Effector memory CD8-positive, alpha-beta T cell (primary cell): ENCODE measurements around the gene HPGD.

Source experiments
- ATAC-seq: fragments of 150-1000 bp; cut with Tn5 transposase; replicated peaks from 2 replicates; pipeline ENCODE4 v1.10.0; 2021; ENCODE audit warnings: mild to moderate bottlenecking, moderate library complexity
- DNase-seq, 3 experiments: peaks; one replicate each; pipeline ENCODE4 v3.0.0; 2021
- H3K27ac Mint-ChIP-seq, 2 donors: one replicate each; pipeline ENCODE4 v1.8.0; 2022; ENCODE audit warnings: mild to moderate bottlenecking in 2 of 2, mixed read lengths in 2 of 2, moderate library complexity in 2 of 2
- H3K27me3 Mint-ChIP-seq, 2 donors: one replicate each; pipeline ENCODE4 v1.8.0; 2022; ENCODE audit warnings: mixed read lengths in 2 of 2
- H3K36me3 Mint-ChIP-seq: one replicate; pipeline ENCODE4 v1.8.0; 2022; ENCODE audit warnings: mild to moderate bottlenecking, moderate library complexity, mixed read lengths; ENCODE audit not compliant: insufficient read depth
- H3K4me1 Mint-ChIP-seq, 2 donors: one replicate each; pipeline ENCODE4 v1.8.0; 2022; ENCODE audit warnings: low read depth in 2 of 2, mixed read lengths in 2 of 2
- H3K4me3 Mint-ChIP-seq, 2 donors: one replicate each; pipeline ENCODE4 v1.8.0; 2022; ENCODE audit warnings: mild to moderate bottlenecking in 2 of 2, mixed read lengths in 2 of 2, moderate library complexity in 2 of 2
- H3K9me3 Mint-ChIP-seq, 2 donors: one replicate each; pipeline ENCODE4 v1.8.0; 2022; ENCODE audit warnings: mixed read lengths in 2 of 2
- total RNA-seq, 9 experiments: gene quantifications; one replicate each; lab custom pipeline; 2026; lab: John Stamatoyannopoulos, UW

HPGD gene
- 0.99 to 9.0 (median 2.8) reads per million in 9 experiments for total RNA-seq

- Mint-ChIP-seq H3K36me3 (peaks cover 15% of the 10 kb centered on the region), H3K4me3 (peak within 1 kb of the TSS; percentile 58 to 95), H3K27ac (peak within 1 kb of the TSS; percentile 36 to 93), H3K9me3 (peaks cover 0 to 3% of the 10 kb centered on the region in 2 donors), H3K4me1 (peaks cover 0 to 15% of the 10 kb centered on the region in 2 donors), H3K27me3 (peaks cover 0 to 12% of the 10 kb centered on the region in 2 donors)
- ATAC-seq (peak; percentile 89), DNase-seq (peak; percentile 9 to 79 (median 76))
Observed at GRCh38 chr4:174522183-174523024, at the start of gene HPGD. TSS of gene HPGD (minus strand) at chr4:174522488. CDS start at chr4:174522451, 37 bp downstream.

DNA sequence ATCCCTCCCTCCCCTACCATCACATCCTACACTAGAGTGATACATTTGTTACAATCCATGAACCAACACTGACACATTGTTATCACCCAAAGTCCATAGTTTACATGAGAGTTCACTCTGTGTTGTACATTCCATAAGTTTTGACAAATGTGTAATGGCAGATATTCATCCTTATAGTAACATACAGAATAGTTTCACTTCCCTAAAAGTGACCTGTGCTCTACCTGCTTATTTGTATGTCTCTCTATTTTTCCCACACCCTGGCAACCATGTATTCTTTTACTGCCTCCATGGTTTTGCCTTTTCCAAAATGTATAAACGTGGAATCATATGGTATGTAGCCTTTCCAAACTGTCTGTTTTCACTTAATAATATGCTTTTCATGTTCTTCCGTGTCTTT, 42.2 kb upstream of the HPGD start:
- no peaks in the 10 kb centered on the region for H3K27me3 Mint-ChIP-seq
- no peak overlapping the region for H3K27ac Mint-ChIP-seq
- no peaks in the 10 kb centered on the region for H3K36me3 Mint-ChIP-seq
- peaks cover 0 to 2% of the 10 kb centered on the region in 2 donors for H3K9me3 Mint-ChIP-seq
- H3K4me1 Mint-ChIP-seq = no peaks in the 10 kb centered on the region
- DNase-seq = no peak
- no peak for ATAC-seq
- H3K4me3 Mint-ChIP-seq = no peak overlapping the region

DNA sequence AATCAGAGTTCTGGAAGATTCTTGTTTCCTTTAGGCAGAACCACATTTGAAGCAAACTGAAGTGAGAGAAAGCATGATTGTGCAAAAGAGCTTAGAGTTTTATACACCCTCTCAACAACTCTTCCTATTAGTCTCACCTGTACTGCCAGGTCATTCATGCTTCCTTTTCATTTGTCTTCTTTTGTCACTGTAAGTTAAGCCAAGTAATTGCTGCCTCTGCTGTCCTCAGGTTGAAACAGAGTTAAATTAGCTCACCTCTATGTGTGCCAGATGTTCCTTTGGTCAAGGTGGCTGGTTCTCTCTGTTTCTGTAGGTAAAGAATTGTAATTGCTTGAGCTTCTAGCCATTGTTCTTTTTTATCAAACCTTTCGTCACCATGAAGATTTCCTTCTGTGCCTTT, 41.1 kb upstream of the HPGD start:
- ATAC-seq (no peak), DNase-seq (no peak)
- no peaks in the 10 kb centered on the region for H3K27me3 Mint-ChIP-seq
- no peaks in the 10 kb centered on the region for H3K4me1 Mint-ChIP-seq
- no peak overlapping the region for H3K27ac Mint-ChIP-seq
- no peak overlapping the region for H3K4me3 Mint-ChIP-seq
- no peaks in the 10 kb centered on the region for H3K36me3 Mint-ChIP-seq
- H3K9me3 Mint-ChIP-seq = peaks cover 0 to 2% of the 10 kb centered on the region in 2 donors

DNA sequence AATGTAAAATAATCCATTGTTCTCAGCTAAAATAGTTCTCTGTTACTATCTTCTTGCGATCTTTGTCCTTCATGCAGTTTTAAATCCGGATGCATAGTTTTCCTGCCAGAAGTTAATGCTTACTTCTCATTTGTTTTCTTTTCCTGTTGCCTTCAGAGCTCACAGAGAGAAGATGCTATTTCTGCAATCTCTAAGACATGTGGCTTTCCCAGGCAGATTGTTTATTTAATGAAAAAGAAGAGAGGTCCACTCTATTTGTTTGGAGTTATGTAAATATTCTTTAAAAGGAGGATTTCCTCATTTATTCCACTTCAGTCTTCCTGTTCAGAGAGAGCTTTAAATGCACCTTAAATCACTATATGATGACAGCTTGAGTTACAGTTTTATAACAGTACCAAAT, 39.3 kb upstream of the HPGD start:
- Mint-ChIP-seq H3K9me3 (peaks cover 0 to 2% of the 10 kb centered on the region in 2 donors), H3K36me3 (no peaks in the 10 kb centered on the region), H3K4me1 (no peaks in the 10 kb centered on the region), H3K27me3 (no peaks in the 10 kb centered on the region), H3K4me3 (no peak overlapping the region), H3K27ac (no peak overlapping the region)
- no peak for DNase-seq
- ATAC-seq = no peak

DNA sequence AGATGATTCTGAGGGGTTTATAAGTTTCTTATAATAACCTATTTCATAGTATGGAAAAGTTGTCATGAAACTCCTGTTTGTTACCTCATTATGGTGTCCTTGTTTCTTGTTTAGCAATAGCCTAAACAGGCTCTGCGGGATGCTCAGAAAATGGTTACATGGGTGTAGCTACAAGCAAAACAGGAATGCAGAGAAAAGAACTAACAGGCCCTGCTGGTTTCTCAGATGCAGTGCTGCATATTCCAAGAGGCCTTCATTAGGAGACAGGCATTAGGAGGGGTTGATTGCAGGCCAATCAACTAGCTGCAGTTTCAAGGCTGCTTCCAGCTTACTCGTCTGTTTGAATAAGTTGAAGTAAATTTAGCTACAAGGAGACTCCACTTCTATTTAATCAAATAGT, 37.6 kb upstream of the HPGD start:
- Mint-ChIP-seq H3K27ac (no peak overlapping the region), H3K4me3 (no peak overlapping the region), H3K4me1 (no peaks in the 10 kb centered on the region), H3K27me3 (no peaks in the 10 kb centered on the region), H3K36me3 (no peaks in the 10 kb centered on the region), H3K9me3 (peaks cover 0 to 2% of the 10 kb centered on the region in 2 donors)
- ATAC-seq (no peak), DNase-seq (no peak)

- Mint-ChIP-seq H3K4me3 (no peak overlapping the region), H3K27ac (no peak overlapping the region), H3K4me1 (no peaks in the 10 kb centered on the region), H3K36me3 (no peaks in the 10 kb centered on the region), H3K27me3 (no peaks in the 10 kb centered on the region), H3K9me3 (peaks cover 0 to 7% of the 10 kb centered on the region in 2 donors)
- ATAC-seq = no peak
- no peak for DNase-seq
Observed at GRCh38 chr4:174555789-174556630, 33.7 kb upstream of the HPGD start.

GRCh38 chr4:174554231-174554728, 32.0 kb upstream of the HPGD start:
- Mint-ChIP-seq H3K4me3 (no peak overlapping the region), H3K4me1 (no peaks in the 10 kb centered on the region), H3K27me3 (no peaks in the 10 kb centered on the region), H3K9me3 (peaks cover 0 to 8% of the 10 kb centered on the region in 2 donors), H3K27ac (no peak overlapping the region), H3K36me3 (no peaks in the 10 kb centered on the region)
- no peak for ATAC-seq
- no peak for DNase-seq

GRCh38 chr4:174553828-174554227, 31.5 kb upstream of the HPGD start:
- Mint-ChIP-seq H3K9me3 (peaks cover 0 to 8% of the 10 kb centered on the region in 2 donors), H3K36me3 (no peaks in the 10 kb centered on the region), H3K4me1 (no peaks in the 10 kb centered on the region), H3K27me3 (no peaks in the 10 kb centered on the region), H3K27ac (no peak overlapping the region), H3K4me3 (no peak overlapping the region)
- DNase-seq (no peak), ATAC-seq (no peak)

- ATAC-seq = no peak
- Mint-ChIP-seq H3K4me3 (no peak overlapping the region), H3K36me3 (no peaks in the 10 kb centered on the region)
Observed at GRCh38 chr4:174553031-174553430, 30.7 kb upstream of the HPGD start.

GRCh38 chr4:174550541-174550940, 28.3 kb upstream of the HPGD start:
- H3K36me3 Mint-ChIP-seq = no peaks in the 10 kb centered on the region
- DNase-seq (no peak), ATAC-seq (no peak)
- no peaks in the 10 kb centered on the region for H3K4me1 Mint-ChIP-seq
- H3K9me3 Mint-ChIP-seq = peaks cover 0 to 9% of the 10 kb centered on the region in 2 donors
- H3K27ac Mint-ChIP-seq = no peak overlapping the region
- H3K4me3 Mint-ChIP-seq = no peak overlapping the region
- no peaks in the 10 kb centered on the region for H3K27me3 Mint-ChIP-seq

More at GRCh38 chr4:174553031-174553430, 30.7 kb upstream of the HPGD start:
- H3K27me3 Mint-ChIP-seq = no peaks in the 10 kb centered on the region
- no peak for DNase-seq
- H3K27ac Mint-ChIP-seq = no peak overlapping the region
- H3K4me1 Mint-ChIP-seq = no peaks in the 10 kb centered on the region
- H3K9me3 Mint-ChIP-seq = peaks cover 0 to 5% of the 10 kb centered on the region in 2 donors

DNA sequence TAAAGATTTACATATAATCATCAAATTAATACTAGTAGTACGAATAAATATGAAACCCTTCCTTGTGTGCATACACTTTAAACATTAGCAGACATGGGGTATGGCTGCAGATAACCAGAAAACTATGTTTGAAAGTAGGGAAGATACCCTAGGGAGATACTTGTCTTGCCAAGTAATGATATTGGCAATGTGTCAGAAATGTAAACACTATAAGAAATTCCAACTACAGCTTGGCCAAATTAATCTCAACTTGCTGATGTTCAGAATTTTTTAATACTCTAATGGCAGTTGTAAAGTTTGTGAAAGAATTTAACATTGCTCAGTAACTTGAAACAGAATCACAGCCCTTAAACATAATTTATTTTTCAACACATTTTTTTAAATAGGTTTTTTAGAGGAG, 27.4 kb upstream of the HPGD start:
- DNase-seq (no peak), ATAC-seq (no peak)
- no peaks in the 10 kb centered on the region for H3K4me1 Mint-ChIP-seq
- no peak overlapping the region for H3K4me3 Mint-ChIP-seq
- H3K36me3 Mint-ChIP-seq = no peaks in the 10 kb centered on the region
- no peak overlapping the region for H3K27ac Mint-ChIP-seq
- H3K9me3 Mint-ChIP-seq = peaks cover 0 to 9% of the 10 kb centered on the region in 2 donors
- H3K27me3 Mint-ChIP-seq = no peaks in the 10 kb centered on the region

GRCh38 chr4:174545268-174545667, 23.0 kb upstream of the HPGD start:
- Mint-ChIP-seq H3K27ac (no peak overlapping the region), H3K27me3 (no peaks in the 10 kb centered on the region), H3K36me3 (no peaks in the 10 kb centered on the region), H3K9me3 (peaks cover 0 to 7% of the 10 kb centered on the region in 2 donors), H3K4me1 (no peaks in the 10 kb centered on the region), H3K4me3 (no peak overlapping the region)
- DNase-seq = no peak
- ATAC-seq = no peak

GRCh38 chr4:174544496-174544895, 22.2 kb upstream of the HPGD start:
- Mint-ChIP-seq H3K4me3 (no peak overlapping the region), H3K4me1 (no peaks in the 10 kb centered on the region), H3K36me3 (no peaks in the 10 kb centered on the region), H3K27ac (no peak overlapping the region), H3K9me3 (peaks cover 0 to 7% of the 10 kb centered on the region in 2 donors), H3K27me3 (no peaks in the 10 kb centered on the region)
- ATAC-seq (no peak), DNase-seq (no peak)
